WTC11 (cell line): ENCODE data around the gene NTSR1. TPM values are rescaled to one million over a fixed set of nuclear protein-coding genes. Genes with fewer than 3 reads are reported as not detected.

Experiments used
- ATAC-seq: fragments of 200-7000 bp; cut with Tn5 transposase; 2 replicates; pipeline ENCODE4 v1.10.0; 2021; ENCODE audit warnings: mild to moderate bottlenecking, moderate library complexity
- CTCF ChIA-PET: fragments of 300-600 bp; sonication (Branson Sonifier 250); formaldehyde crosslinking; loops from one replicate; lab custom pipeline; 2021; ENCODE audit warnings: antibody characterized with exemption; lab: Charles Lee
- POLR2A ChIA-PET: fragments of 350-600 bp; sonication (Branson Sonifier 250); formaldehyde crosslinking; loops from one replicate; lab custom pipeline; 2021; ENCODE audit warnings: antibody characterized with exemption; lab: Charles Lee
- DNase-seq: peaks from one replicate; pipeline ENCODE4 v3.0.0; 2021; ENCODE audit warnings: low spot score
- H3K27ac Mint-ChIP-seq: 2 replicates; pipeline ENCODE4 v1.8.0; 2021; ENCODE audit warnings: mixed read lengths
- H3K27me3 Mint-ChIP-seq: 2 replicates; pipeline ENCODE4 v1.8.0; 2021; ENCODE audit warnings: low read depth, mild to moderate bottlenecking, moderate library complexity, mixed read lengths
- H3K36me3 Mint-ChIP-seq: 2 replicates; pipeline ENCODE4 v1.8.0; 2021; ENCODE audit warnings: mixed read lengths
- H3K4me1 Mint-ChIP-seq: 2 replicates; pipeline ENCODE4 v1.8.0; 2022; ENCODE audit warnings: mixed read lengths
- H3K4me3 Mint-ChIP-seq: 2 replicates; pipeline ENCODE4 v1.8.0; 2021; ENCODE audit warnings: mild to moderate bottlenecking, moderate library complexity, mixed read lengths
- H3K9me3 Mint-ChIP-seq: 2 replicates; pipeline ENCODE4 v1.8.0; 2021; ENCODE audit warnings: mixed read lengths
- ATF1 ChIP-seq: sonication (generic); formaldehyde crosslinking; IDR thresholded peaks from 2 replicates; pipeline ENCODE4 v1.8.1; 2023; ENCODE audit warnings: mild to moderate bottlenecking, moderate library complexity, missing genetic modification reagents
- ELF4 ChIP-seq: sonication (generic); formaldehyde crosslinking; IDR thresholded peaks from 2 replicates; pipeline ENCODE4 v1.8.1; 2022; ENCODE audit warnings: low read depth, mild to moderate bottlenecking, moderate library complexity, missing genetic modification reagents
- NR1H2 ChIP-seq: sonication (generic); formaldehyde crosslinking; IDR thresholded peaks from 2 replicates; pipeline ENCODE4 v1.9.0; 2021; ENCODE audit warnings: mild to moderate bottlenecking, moderate library complexity, missing genetic modification reagents
- TEAD4 ChIP-seq: sonication (generic); formaldehyde crosslinking; IDR thresholded peaks from 2 replicates; pipeline ENCODE4 v1.8.0; 2022; ENCODE audit warnings: mild to moderate bottlenecking, missing genetic modification reagents
- ZNF138 ChIP-seq: sonication (generic); formaldehyde crosslinking; conservative IDR thresholded peaks from 2 replicates; pipeline ENCODE4 v1.8.1; 2022; ENCODE audit warnings: mild to moderate bottlenecking, moderate library complexity, missing genetic modification reagents
- ZNF671 ChIP-seq: fragments of 250-450 bp; sonication (Bioruptor Pico); IDR thresholded peaks from 2 replicates; pipeline ENCODE4 v1.8.0; 2021; ENCODE audit warnings: mild to moderate bottlenecking
- total RNA-seq: library from RNA; stranded (reverse); gene quantifications from 3 replicates; pipeline ENCODE4 v1.2.3, GENCODE V29; 2021
- TF ChIP-seq, protein P1 (sequence below): sonication (generic); formaldehyde crosslinking; IDR thresholded peaks from 2 replicates; pipeline ENCODE4 v1.8.1; 2023; ENCODE audit warnings: mild to moderate bottlenecking, missing genetic modification reagents, borderline replicate concordance
- TF ChIP-seq, protein P2 (sequence below): fragments of 250-450 bp; sonication (Bioruptor Pico); IDR thresholded peaks from 2 replicates; pipeline ENCODE4 v1.9.0; 2021; ENCODE audit warnings: moderate library complexity, mild to moderate bottlenecking, inconsistent platforms, borderline replicate concordance
- TF ChIP-seq, protein P3 (sequence below): sonication (generic); formaldehyde crosslinking; IDR thresholded peaks from 2 replicates; pipeline ENCODE4 v1.8.1; 2022; ENCODE audit warnings: mild to moderate bottlenecking, missing genetic modification reagents, moderate library complexity, borderline replicate concordance
- TF ChIP-seq, protein P4 (sequence below): sonication (generic); formaldehyde crosslinking; IDR thresholded peaks from 2 replicates; pipeline ENCODE4 v1.8.0; 2022; ENCODE audit warnings: mild to moderate bottlenecking, missing genetic modification reagents
- TF ChIP-seq, protein P5 (sequence below): sonication (generic); formaldehyde crosslinking; IDR thresholded peaks from 2 replicates; pipeline ENCODE4 v1.8.1; 2022; ENCODE audit warnings: mild to moderate bottlenecking, moderate library complexity, missing genetic modification reagents
- TF ChIP-seq, protein P6 (sequence below): fragments of 250-450 bp; sonication (Bioruptor Pico); IDR thresholded peaks from 2 replicates; pipeline ENCODE4 v1.9.0; 2021; ENCODE audit warnings: mild to moderate bottlenecking, borderline replicate concordance
- TF ChIP-seq, protein P7 (sequence below): fragments of 250-450 bp; sonication (Bioruptor Pico); IDR thresholded peaks from 2 replicates; pipeline ENCODE4 v1.8.0; 2021; ENCODE audit warnings: mild to moderate bottlenecking
- TF ChIP-seq, protein P8 (sequence below): fragments of 200-600 bp; IDR thresholded peaks from 2 replicates; pipeline ENCODE4 v1.8.0; 2022; ENCODE audit warnings: antibody characterized with exemption
- TF ChIP-seq, protein P9 (sequence below): fragments of 250-450 bp; sonication (Bioruptor Pico); conservative IDR thresholded peaks from 2 replicates; pipeline ENCODE4 v1.9.0; 2021; ENCODE audit warnings: mild to moderate bottlenecking

The NTSR1 gene
- total RNA-seq, 1 experiment from 2014 or later, result 0.63 TPM

DNA sequence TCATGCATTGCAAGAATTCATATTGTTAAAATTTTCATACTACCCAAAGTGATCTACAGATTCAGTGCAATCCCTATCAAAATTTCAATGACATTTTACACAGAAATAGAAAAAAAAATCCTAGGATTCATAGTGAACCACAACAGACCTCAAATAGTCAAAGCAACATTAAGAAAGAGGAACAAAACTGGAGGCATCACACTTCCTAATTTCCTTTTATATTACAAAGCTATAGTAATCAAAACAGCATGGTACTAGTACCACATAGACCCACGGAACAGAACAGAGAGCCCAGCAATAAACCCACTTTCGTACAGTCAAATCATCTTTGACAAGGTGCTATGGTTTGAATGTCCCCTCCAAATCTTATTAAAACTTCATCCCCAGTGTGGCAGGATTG is 39.7 kb downstream of the NTSR1 start (continued):
- TF ChIP-seq, protein P1, sequence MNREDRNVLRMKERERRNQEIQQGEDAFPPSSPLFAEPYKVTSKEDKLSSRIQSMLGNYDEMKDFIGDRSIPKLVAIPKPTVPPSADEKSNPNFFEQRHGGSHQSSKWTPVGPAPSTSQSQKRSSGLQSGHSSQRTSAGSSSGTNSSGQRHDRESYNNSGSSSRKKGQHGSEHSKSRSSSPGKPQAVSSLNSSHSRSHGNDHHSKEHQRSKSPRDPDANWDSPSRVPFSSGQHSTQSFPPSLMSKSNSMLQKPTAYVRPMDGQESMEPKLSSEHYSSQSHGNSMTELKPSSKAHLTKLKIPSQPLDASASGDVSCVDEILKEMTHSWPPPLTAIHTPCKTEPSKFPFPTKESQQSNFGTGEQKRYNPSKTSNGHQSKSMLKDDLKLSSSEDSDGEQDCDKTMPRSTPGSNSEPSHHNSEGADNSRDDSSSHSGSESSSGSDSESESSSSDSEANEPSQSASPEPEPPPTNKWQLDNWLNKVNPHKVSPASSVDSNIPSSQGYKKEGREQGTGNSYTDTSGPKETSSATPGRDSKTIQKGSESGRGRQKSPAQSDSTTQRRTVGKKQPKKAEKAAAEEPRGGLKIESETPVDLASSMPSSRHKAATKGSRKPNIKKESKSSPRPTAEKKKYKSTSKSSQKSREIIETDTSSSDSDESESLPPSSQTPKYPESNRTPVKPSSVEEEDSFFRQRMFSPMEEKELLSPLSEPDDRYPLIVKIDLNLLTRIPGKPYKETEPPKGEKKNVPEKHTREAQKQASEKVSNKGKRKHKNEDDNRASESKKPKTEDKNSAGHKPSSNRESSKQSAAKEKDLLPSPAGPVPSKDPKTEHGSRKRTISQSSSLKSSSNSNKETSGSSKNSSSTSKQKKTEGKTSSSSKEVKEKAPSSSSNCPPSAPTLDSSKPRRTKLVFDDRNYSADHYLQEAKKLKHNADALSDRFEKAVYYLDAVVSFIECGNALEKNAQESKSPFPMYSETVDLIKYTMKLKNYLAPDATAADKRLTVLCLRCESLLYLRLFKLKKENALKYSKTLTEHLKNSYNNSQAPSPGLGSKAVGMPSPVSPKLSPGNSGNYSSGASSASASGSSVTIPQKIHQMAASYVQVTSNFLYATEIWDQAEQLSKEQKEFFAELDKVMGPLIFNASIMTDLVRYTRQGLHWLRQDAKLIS (CRISPR knock-in tag), result no peak

DNA sequence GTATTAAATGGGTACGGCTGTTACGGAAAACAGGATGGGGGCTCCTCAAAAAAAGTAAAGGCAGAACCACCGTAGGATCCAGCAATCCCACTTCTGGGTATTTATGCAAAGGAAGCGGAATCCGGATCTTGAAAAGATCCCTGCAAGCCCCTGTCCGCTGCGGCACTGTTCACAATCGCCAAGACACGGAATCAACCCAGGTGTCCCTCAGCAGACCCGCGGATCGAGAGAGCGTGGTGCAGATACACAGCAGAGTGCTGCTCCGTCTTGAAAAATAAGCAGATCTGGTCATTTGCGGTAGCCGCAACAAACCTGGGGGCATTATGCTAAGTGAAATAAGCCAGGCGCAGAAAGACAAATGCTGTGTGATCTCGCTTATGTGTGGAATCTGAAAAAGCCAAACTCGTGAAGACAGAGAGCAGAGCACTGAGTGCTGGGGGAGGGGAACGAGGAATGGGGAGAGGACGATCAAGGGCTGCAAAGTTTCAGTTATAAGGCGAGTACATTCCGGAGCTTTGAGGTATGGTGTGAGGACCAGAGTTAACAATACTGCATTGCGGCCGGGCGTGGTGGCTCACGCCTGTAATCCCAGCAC is 41.3 kb downstream of the NTSR1 start:
- POLR2A ChIA-PET, result interaction anchor here (0.5 to 0.7 kb wide), 2 partner anchors 40 to 513 kb away, joined by 3 to 4 read pairs; no protein-coding TSS in a partner anchor
- no peak overlapping the region for H3K4me3 Mint-ChIP-seq
- 0 out of 2 replicates have a peak, but pooled peaks cover 3% of the 10 kb centered on the region for H3K4me1 Mint-ChIP-seq
- H3K36me3 Mint-ChIP-seq, result no peaks in the 10 kb centered on the region
- no peak overlapping the region for H3K27ac Mint-ChIP-seq
- ATAC-seq, result no peak
- peaks cover 5% of the 10 kb centered on the region; the same call in 1 of the 2 replicates for H3K9me3 Mint-ChIP-seq
- peaks cover 3% of the 10 kb centered on the region; the same call in 1 of the 2 replicates for H3K27me3 Mint-ChIP-seq
- DNase-seq, result no peak
- CTCF ChIA-PET, result interaction anchor here (0.7 to 1.0 kb wide), 3 partner anchors 36 to 245 kb away, joined by 4 to 5 read pairs (median 4); no protein-coding TSS in a partner anchor
- no peak for TF ChIP-seq ELF4 (CRISPR knock-in tag)
- no peak for TF ChIP-seq ATF1 (CRISPR knock-in tag)
- TF ChIP-seq ZNF671, result no peak
- TF ChIP-seq, protein P2, sequence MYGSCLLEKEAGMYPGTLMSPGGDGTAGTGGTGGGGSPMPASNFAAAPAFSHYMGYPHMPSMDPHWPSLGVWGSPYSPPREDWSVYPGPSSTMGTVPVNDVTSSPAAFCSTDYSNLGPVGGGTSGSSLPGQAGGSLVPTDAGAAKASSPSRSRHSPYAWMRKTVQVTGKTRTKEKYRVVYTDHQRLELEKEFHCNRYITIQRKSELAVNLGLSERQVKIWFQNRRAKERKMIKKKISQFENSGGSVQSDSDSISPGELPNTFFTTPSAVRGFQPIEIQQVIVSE, result no peak
- TF ChIP-seq, protein P3, sequence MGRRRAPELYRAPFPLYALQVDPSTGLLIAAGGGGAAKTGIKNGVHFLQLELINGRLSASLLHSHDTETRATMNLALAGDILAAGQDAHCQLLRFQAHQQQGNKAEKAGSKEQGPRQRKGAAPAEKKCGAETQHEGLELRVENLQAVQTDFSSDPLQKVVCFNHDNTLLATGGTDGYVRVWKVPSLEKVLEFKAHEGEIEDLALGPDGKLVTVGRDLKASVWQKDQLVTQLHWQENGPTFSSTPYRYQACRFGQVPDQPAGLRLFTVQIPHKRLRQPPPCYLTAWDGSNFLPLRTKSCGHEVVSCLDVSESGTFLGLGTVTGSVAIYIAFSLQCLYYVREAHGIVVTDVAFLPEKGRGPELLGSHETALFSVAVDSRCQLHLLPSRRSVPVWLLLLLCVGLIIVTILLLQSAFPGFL, result no peak
- TF ChIP-seq TEAD4 (CRISPR knock-in tag), result no peak
- TF ChIP-seq, protein P4, sequence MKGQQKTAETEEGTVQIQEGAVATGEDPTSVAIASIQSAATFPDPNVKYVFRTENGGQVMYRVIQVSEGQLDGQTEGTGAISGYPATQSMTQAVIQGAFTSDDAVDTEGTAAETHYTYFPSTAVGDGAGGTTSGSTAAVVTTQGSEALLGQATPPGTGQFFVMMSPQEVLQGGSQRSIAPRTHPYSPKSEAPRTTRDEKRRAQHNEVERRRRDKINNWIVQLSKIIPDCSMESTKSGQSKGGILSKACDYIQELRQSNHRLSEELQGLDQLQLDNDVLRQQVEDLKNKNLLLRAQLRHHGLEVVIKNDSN (CRISPR knock-in tag), result no peak
- TF ChIP-seq, protein P5, sequence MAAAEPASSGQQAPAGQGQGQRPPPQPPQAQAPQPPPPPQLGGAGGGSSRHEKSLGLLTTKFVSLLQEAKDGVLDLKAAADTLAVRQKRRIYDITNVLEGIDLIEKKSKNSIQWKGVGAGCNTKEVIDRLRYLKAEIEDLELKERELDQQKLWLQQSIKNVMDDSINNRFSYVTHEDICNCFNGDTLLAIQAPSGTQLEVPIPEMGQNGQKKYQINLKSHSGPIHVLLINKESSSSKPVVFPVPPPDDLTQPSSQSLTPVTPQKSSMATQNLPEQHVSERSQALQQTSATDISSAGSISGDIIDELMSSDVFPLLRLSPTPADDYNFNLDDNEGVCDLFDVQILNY (CRISPR knock-in tag), result no peak
- TF ChIP-seq, protein P6, sequence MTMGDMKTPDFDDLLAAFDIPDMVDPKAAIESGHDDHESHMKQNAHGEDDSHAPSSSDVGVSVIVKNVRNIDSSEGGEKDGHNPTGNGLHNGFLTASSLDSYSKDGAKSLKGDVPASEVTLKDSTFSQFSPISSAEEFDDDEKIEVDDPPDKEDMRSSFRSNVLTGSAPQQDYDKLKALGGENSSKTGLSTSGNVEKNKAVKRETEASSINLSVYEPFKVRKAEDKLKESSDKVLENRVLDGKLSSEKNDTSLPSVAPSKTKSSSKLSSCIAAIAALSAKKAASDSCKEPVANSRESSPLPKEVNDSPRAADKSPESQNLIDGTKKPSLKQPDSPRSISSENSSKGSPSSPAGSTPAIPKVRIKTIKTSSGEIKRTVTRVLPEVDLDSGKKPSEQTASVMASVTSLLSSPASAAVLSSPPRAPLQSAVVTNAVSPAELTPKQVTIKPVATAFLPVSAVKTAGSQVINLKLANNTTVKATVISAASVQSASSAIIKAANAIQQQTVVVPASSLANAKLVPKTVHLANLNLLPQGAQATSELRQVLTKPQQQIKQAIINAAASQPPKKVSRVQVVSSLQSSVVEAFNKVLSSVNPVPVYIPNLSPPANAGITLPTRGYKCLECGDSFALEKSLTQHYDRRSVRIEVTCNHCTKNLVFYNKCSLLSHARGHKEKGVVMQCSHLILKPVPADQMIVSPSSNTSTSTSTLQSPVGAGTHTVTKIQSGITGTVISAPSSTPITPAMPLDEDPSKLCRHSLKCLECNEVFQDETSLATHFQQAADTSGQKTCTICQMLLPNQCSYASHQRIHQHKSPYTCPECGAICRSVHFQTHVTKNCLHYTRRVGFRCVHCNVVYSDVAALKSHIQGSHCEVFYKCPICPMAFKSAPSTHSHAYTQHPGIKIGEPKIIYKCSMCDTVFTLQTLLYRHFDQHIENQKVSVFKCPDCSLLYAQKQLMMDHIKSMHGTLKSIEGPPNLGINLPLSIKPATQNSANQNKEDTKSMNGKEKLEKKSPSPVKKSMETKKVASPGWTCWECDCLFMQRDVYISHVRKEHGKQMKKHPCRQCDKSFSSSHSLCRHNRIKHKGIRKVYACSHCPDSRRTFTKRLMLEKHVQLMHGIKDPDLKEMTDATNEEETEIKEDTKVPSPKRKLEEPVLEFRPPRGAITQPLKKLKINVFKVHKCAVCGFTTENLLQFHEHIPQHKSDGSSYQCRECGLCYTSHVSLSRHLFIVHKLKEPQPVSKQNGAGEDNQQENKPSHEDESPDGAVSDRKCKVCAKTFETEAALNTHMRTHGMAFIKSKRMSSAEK (CRISPR knock-in tag), result no peak
- TF ChIP-seq, protein P7, sequence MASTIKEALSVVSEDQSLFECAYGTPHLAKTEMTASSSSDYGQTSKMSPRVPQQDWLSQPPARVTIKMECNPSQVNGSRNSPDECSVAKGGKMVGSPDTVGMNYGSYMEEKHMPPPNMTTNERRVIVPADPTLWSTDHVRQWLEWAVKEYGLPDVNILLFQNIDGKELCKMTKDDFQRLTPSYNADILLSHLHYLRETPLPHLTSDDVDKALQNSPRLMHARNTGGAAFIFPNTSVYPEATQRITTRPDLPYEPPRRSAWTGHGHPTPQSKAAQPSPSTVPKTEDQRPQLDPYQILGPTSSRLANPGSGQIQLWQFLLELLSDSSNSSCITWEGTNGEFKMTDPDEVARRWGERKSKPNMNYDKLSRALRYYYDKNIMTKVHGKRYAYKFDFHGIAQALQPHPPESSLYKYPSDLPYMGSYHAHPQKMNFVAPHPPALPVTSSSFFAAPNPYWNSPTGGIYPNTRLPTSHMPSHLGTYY (CRISPR knock-in tag), result no peak
- TF ChIP-seq ZNF138 (CRISPR knock-in tag), result no peak
- TF ChIP-seq, protein P8, sequence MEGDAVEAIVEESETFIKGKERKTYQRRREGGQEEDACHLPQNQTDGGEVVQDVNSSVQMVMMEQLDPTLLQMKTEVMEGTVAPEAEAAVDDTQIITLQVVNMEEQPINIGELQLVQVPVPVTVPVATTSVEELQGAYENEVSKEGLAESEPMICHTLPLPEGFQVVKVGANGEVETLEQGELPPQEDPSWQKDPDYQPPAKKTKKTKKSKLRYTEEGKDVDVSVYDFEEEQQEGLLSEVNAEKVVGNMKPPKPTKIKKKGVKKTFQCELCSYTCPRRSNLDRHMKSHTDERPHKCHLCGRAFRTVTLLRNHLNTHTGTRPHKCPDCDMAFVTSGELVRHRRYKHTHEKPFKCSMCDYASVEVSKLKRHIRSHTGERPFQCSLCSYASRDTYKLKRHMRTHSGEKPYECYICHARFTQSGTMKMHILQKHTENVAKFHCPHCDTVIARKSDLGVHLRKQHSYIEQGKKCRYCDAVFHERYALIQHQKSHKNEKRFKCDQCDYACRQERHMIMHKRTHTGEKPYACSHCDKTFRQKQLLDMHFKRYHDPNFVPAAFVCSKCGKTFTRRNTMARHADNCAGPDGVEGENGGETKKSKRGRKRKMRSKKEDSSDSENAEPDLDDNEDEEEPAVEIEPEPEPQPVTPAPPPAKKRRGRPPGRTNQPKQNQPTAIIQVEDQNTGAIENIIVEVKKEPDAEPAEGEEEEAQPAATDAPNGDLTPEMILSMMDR, result no peak
- TF ChIP-seq, protein P9, sequence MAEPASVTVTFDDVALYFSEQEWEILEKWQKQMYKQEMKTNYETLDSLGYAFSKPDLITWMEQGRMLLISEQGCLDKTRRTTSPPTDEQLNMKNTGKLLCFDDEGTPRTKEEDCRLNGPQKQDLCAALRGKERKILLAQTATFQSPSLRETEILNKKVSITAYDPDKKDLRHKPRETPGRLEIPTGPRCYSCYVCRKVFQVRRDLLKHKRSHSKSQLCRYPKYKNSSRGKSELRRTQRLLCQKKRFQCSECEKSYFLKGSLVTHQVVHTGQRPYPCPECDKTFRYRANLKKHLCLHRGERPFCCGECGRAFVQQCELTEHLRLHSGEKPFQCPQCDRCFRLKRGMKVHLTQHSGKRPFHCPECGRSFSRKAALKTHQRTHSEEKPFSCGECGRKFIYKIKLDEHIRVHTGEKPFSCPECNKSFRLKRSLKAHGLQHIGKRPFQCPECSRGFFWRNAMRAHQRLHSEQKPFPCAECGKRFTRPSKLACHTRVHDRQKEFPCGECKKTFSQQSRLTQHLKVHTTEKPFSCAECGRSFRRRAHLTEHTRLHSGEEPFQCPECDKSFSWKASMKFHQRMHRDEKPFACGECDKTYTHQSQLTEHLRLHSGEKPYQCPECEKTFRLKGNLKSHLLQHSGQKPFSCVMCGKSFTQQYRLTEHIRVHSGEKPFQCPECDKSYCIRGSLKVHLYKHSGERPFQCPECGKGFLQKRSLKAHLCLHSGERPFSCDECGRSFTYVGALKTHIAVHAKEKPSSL, result no peak
- no peak for TF ChIP-seq NR1H2 (CRISPR knock-in tag)
